Parathyroid adenoma (tissue), 2 donors: ENCODE data around the gene ADAM23.

ENCODE experiments used
- H2AFZ ChIP-seq: fragments of 300-600 bp; sonication (generic); one replicate; pipeline ENCODE4 v1.7.0; 2017; ENCODE audit warnings: antibody characterized with exemption, mild to moderate bottlenecking
- H3K27ac ChIP-seq: fragments of 300-600 bp; sonication (generic); one replicate; pipeline ENCODE4 v1.7.0; 2017
- H3K27me3 ChIP-seq: fragments of 300-600 bp; sonication (generic); one replicate; pipeline ENCODE4 v1.7.0; 2017; ENCODE audit warnings: low read length; ENCODE audit not compliant: control insufficient read depth, insufficient read depth
- H3K36me3 ChIP-seq: fragments of 300-600 bp; sonication (generic); one replicate; pipeline ENCODE4 v1.7.0; 2017; ENCODE audit warnings: low read length; ENCODE audit not compliant: control insufficient read depth, insufficient read depth
- H3K4me1 ChIP-seq: fragments of 300-600 bp; sonication (generic); one replicate; pipeline ENCODE4 v1.7.0; 2017; ENCODE audit warnings: control low read depth
- H3K4me2 ChIP-seq: fragments of 300-600 bp; sonication (generic); one replicate; pipeline ENCODE4 v1.7.0; 2017; ENCODE audit warnings: low read length
- H3K4me3 ChIP-seq: fragments of 300-600 bp; sonication (generic); one replicate; pipeline ENCODE4 v1.7.0; 2017; ENCODE audit warnings: low read depth, low read length
- H3K79me2 ChIP-seq: fragments of 300-600 bp; sonication (generic); one replicate; pipeline ENCODE4 v1.7.0; 2017; ENCODE audit warnings: control low read depth
- H3K9ac ChIP-seq: fragments of 300-600 bp; sonication (generic); one replicate; pipeline ENCODE4 v1.7.0; 2017; ENCODE audit warnings: mild to moderate bottlenecking
- H3K9me3 ChIP-seq: fragments of 300-600 bp; sonication (generic); one replicate; pipeline ENCODE4 v1.7.0; 2017; ENCODE audit warnings: low read length; ENCODE audit not compliant: control insufficient read depth
- CTCF ChIP-seq: fragments of 300-600 bp; sonication (generic); IDR thresholded peaks from one replicate; pipeline ENCODE4 v1.7.0; 2017; ENCODE audit warnings: antibody characterized with exemption, mild to moderate bottlenecking
- donor health status: primary hyperparathyroidism.

The ADAM23 gene

GRCh38 chr2:206565666-206566065 is 122.3 kb downstream of the ADAM23 start:
- Histone ChIP-seq H3K4me3 (no peak overlapping the region), H3K27ac (no peak overlapping the region), H3K27me3 (no peaks in the 10 kb centered on the region), H3K79me2 (no peaks in the 10 kb centered on the region), H3K36me3 (no peaks in the 10 kb centered on the region), H3K9me3 (no peaks in the 10 kb centered on the region), H3K4me1 (no peaks in the 10 kb centered on the region), H3K9ac (no peak overlapping the region), H3K4me2 (no peak overlapping the region), H2AFZ (no peak overlapping the region)
- TF ChIP-seq CTCF = no peak

GRCh38 chr2:206569470-206569869 is 126.1 kb downstream of the ADAM23 start:
- no peaks in the 10 kb centered on the region for H3K79me2 ChIP-seq
- H3K36me3 ChIP-seq = no peaks in the 10 kb centered on the region
- no peak overlapping the region for H2AFZ ChIP-seq
- H3K4me1 ChIP-seq = no peaks in the 10 kb centered on the region
- no peak overlapping the region for H3K4me3 ChIP-seq
- H3K27me3 ChIP-seq = no peaks in the 10 kb centered on the region
- no peak overlapping the region for H3K27ac ChIP-seq
- H3K9me3 ChIP-seq = no peaks in the 10 kb centered on the region
- TF ChIP-seq CTCF = no peak
- H3K4me2 ChIP-seq = no peak overlapping the region
- no peak overlapping the region for H3K9ac ChIP-seq

- Histone ChIP-seq H3K4me1 (no peaks in the 10 kb centered on the region), H3K27me3 (no peaks in the 10 kb centered on the region), H3K9me3 (no peaks in the 10 kb centered on the region), H3K79me2 (no peaks in the 10 kb centered on the region), H3K9ac (no peak overlapping the region), H3K27ac (no peak overlapping the region), H2AFZ (no peak overlapping the region), H3K36me3 (no peaks in the 10 kb centered on the region), H3K4me2 (no peak overlapping the region), H3K4me3 (no peak overlapping the region)
- no peak for TF ChIP-seq CTCF
These were observed 126.9 kb downstream of the ADAM23 start for GRCh38 chr2:206570199-206570598.

GRCh38 chr2:206572725-206573124 is 129.4 kb downstream of the ADAM23 start:
- no peak overlapping the region for H3K4me3 ChIP-seq
- no peaks in the 10 kb centered on the region for H3K4me1 ChIP-seq
- no peak for TF ChIP-seq CTCF

GRCh38 chr2:206573793-206574192 is 130.5 kb downstream of the ADAM23 start:
- Histone ChIP-seq H3K9ac (no peak overlapping the region), H3K4me3 (no peak overlapping the region), H3K9me3 (no peaks in the 10 kb centered on the region), H3K4me1 (no peaks in the 10 kb centered on the region), H3K79me2 (peaks cover 2% of the 10 kb centered on the region), H3K36me3 (no peaks in the 10 kb centered on the region), H3K27me3 (no peaks in the 10 kb centered on the region), H3K4me2 (no peak overlapping the region), H3K27ac (no peak overlapping the region), H2AFZ (no peak overlapping the region)
- TF ChIP-seq CTCF = no peak

More at GRCh38 chr2:206572725-206573124, 129.4 kb downstream of the ADAM23 start:
- Histone ChIP-seq H3K9ac (no peak overlapping the region), H2AFZ (no peak overlapping the region), H3K4me2 (no peak overlapping the region), H3K27me3 (no peaks in the 10 kb centered on the region), H3K79me2 (no peaks in the 10 kb centered on the region), H3K36me3 (no peaks in the 10 kb centered on the region), H3K9me3 (no peaks in the 10 kb centered on the region), H3K27ac (no peak overlapping the region)
